Karpas-422 (cell line): ENCODE data around the gene NEK6. TPM values are rescaled to one million over a fixed set of nuclear protein-coding genes. Genes with fewer than 3 reads are reported as not detected.
A peak's percentile ranks its signal among the peaks of the same experiment; 100 is the strongest.

Source experiments
- DNase-seq: peaks from one replicate; pipeline ENCODE4 v3.0.0-alpha.2; 2015
- H2AFZ ChIP-seq: fragments of 200-600 bp; sonication (generic); 2 replicates; pipeline ENCODE4 v1.6.1; 2014; ENCODE audit warnings: antibody characterized with exemption, low read length, mixed read lengths
- H3K27ac ChIP-seq: fragments of 200-600 bp; sonication (generic); 2 replicates; pipeline ENCODE4 v1.5.1; 2014; ENCODE audit warnings: mild to moderate bottlenecking, low read length, moderate library complexity
- H3K27me3 ChIP-seq: fragments of 200-600 bp; sonication (generic); 2 replicates; pipeline ENCODE4 v1.6.1; 2014; ENCODE audit warnings: low read length, mixed read lengths
- H3K36me3 ChIP-seq: fragments of 200-600 bp; sonication (generic); 2 replicates; pipeline ENCODE4 v1.6.1; 2014; ENCODE audit warnings: low read length, mixed read lengths; ENCODE audit not compliant: insufficient read depth
- H3K4me1 ChIP-seq: fragments of 200-600 bp; sonication (generic); 2 replicates; pipeline ENCODE4 v1.6.1; 2014; ENCODE audit warnings: mild to moderate bottlenecking, low read length, mixed read lengths
- H3K4me2 ChIP-seq: fragments of 200-600 bp; sonication (generic); 2 replicates; pipeline ENCODE4 v1.6.1; 2014; ENCODE audit warnings: low read length, low read depth, mild to moderate bottlenecking; ENCODE audit not compliant: poor library complexity, severe bottlenecking
- H3K4me3 ChIP-seq: fragments of 200-600 bp; sonication (generic); 2 replicates; pipeline ENCODE4 v1.5.1; 2014; ENCODE audit warnings: mild to moderate bottlenecking, antibody characterized with exemption, low read length, mixed read lengths
- H3K79me2 ChIP-seq: fragments of 200-600 bp; sonication (generic); 2 replicates; pipeline ENCODE4 v1.6.1; 2014; ENCODE audit warnings: mild to moderate bottlenecking, low read length, mixed read lengths
- H3K9ac ChIP-seq: fragments of 200-600 bp; sonication (generic); 2 replicates; pipeline ENCODE4 v1.6.0; 2014; ENCODE audit warnings: low read length
- H3K9me2 ChIP-seq: fragments of 200-600 bp; sonication (generic), shearing (Covaris generic); replicated peaks from 2 replicates; pipeline ENCODE4 v1.6.0; 2014; ENCODE audit warnings: mild to moderate bottlenecking, low read length, moderate library complexity; ENCODE audit not compliant: insufficient read depth
- H3K9me3 ChIP-seq: fragments of 300-700, 200-600 bp; sonication (generic); 2 replicates; pipeline ENCODE4 v1.6.1; 2014; ENCODE audit warnings: low read length, mixed read lengths
- H4K20me1 ChIP-seq: fragments of 200-600 bp; sonication (generic); 2 replicates; pipeline ENCODE4 v1.6.1; 2014; ENCODE audit warnings: mild to moderate bottlenecking, antibody characterized with exemption, low read length, low read depth; ENCODE audit not compliant: insufficient read depth
- total RNA-seq: library from RNA; depleted of rRNA; stranded (reverse); fragments of >200 nt; shearing (Covaris generic); gene quantifications from 2 replicates; pipeline ENCODE4 v1.2.3, GENCODE V29; 2014; ENCODE audit warnings: low replicate concordance

The NEK6 gene
- total RNA-seq, 1 experiment from 2014 or later, result 77.9 TPM

DNA sequence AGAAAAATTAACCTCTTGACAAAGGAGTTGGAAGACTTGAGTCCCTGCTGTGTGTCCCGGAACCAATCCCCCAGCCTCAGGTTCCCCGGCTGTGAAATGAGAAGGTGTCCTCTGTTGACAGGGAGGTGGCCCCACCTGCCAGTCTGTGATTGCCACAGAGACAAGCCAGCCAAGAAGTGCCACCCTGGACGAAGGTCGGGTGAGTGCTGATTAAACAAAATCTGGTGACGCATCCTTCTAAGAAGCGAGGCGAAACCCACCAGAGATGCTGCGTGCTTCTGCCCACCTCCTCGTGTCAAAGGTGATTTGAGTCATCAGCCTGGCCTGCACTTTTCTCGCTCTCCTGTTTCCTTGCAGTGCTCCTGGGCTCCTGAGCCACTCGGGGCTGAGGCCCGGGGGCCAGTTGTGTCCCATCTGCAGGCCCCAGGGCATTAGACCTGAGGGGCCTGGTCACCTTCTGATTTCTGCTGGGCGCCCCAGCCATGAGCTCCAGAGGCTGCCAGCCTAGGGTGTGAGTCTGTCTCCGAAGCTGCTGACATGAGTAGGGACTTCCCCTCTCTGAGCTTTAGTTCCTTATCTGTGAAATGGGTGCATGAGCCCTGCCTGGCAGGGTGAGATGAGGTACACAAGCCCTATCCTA, 28.7 kb downstream of the NEK6 start:
- DNase-seq, result no peak
- no peaks in the 10 kb centered on the region for H3K27me3 ChIP-seq
- H3K27ac ChIP-seq, result peak overlapping the region; percentile 57
- H4K20me1 ChIP-seq, result peaks cover 82% of the 10 kb centered on the region
- no peak overlapping the region for H3K4me3 ChIP-seq
- no peak overlapping the region for H2AFZ ChIP-seq
- H3K9me3 ChIP-seq, result no peaks in the 10 kb centered on the region
- no peak overlapping the region for H3K9ac ChIP-seq
- H3K36me3 ChIP-seq, result peaks cover 20% of the 10 kb centered on the region; the same call in 1 of the 2 replicates
- peaks cover 100% of the 10 kb centered on the region for H3K79me2 ChIP-seq
- H3K4me2 ChIP-seq, result peak overlapping the region; percentile 1
- H3K9me2 ChIP-seq, result no peaks in the 10 kb centered on the region
- peaks cover 95% of the 10 kb centered on the region for H3K4me1 ChIP-seq

DNA sequence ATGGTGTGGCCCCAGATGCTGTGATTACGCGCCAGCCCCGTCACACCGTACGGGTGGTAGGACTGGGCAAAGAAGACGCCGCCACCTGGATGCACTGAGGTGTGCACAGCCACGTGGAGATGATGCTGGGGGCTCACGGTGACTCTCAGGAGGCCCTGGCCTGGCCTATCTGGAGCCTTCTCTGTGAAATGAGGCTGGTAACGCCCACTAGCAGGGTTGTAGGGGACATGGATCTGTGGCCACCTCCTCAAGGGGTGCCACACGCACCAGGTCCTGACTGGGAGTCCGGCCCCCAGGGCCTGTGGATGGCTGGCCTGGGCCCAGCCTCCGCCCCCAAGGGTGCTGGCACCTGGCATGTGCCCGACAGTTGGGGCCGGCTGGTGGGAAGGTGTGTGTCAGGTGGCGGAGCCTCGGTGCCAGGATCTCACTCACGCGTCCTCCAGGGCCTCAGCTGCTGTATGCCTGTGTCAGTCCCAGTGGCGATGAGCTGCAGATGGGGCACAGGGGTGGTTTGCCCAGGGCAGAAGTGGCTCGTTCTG, 32.4 kb downstream of the NEK6 start:
- H3K36me3 ChIP-seq, result peaks cover 18% of the 10 kb centered on the region; the same call in 1 of the 2 replicates
- H3K27ac ChIP-seq, result peak overlapping the region; percentile 90
- H3K4me2 ChIP-seq, result peak overlapping the region; percentile 46
- peaks cover 81% of the 10 kb centered on the region for H4K20me1 ChIP-seq
- H3K27me3 ChIP-seq, result no peaks in the 10 kb centered on the region
- no peaks in the 10 kb centered on the region for H3K9me3 ChIP-seq
- H3K79me2 ChIP-seq, result peaks cover 100% of the 10 kb centered on the region
- H3K9me2 ChIP-seq, result no peaks in the 10 kb centered on the region
- peaks cover 95% of the 10 kb centered on the region for H3K4me1 ChIP-seq
- peak; percentile 85 for DNase-seq
- H3K4me3 ChIP-seq, result peak overlapping the region; percentile 11; the same call in 1 of the 2 replicates
- peak overlapping the region; percentile 52 for H3K9ac ChIP-seq
- no peak overlapping the region for H2AFZ ChIP-seq

DNA sequence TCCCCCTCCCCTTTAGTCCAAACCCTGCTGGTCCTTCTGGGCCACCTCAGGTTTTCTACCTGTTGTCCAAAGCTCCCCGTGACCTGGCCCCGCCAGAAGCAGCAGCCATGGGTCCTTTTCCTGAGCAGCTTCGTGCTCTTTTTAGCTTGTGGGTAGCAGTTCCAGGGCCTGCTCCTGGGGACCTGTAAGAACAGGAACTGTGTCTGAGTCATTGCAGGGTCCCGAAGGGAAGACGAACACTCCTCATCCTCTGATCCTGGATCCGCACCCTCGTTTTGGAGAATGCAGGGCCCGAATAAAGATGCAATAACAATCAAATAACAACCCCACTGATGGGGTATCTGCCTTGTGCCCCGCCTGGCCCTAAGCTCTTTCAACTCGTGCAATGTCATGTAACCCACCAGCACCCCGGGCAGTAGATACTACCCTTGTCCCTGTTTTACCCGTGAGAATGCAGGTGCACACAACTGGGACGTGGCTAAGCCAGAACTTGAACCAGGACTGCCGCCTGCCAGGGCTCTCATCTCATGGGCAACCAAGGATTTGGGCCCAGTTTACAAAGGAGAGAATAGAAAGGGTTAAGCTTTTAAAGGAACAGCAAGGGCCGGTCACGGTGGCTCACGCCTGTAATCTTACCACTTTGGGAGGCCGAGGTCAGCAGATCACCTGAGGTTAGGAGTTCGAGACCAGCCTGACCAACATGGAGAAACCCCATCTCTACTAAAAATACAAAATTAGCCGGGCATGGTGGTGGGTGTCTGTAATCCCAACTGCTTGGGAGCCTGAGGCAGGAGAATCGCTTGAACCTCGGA, 33.2 kb downstream of the NEK6 start:
- Histone ChIP-seq H3K4me3 (no peak overlapping the region), H3K9me3 (no peaks in the 10 kb centered on the region), H2AFZ (no peak overlapping the region), H3K27ac (peak overlapping the region; percentile 90), H3K4me2 (peak overlapping the region; percentile 42), H3K9me2 (no peaks in the 10 kb centered on the region), H4K20me1 (peaks cover 81% of the 10 kb centered on the region), H3K36me3 (peaks cover 13% of the 10 kb centered on the region; the same call in 1 of the 2 replicates), H3K9ac (peak overlapping the region; percentile 52), H3K4me1 (peaks cover 95% of the 10 kb centered on the region), H3K79me2 (peaks cover 100% of the 10 kb centered on the region), H3K27me3 (no peaks in the 10 kb centered on the region)
- DNase-seq, result no peak

DNA sequence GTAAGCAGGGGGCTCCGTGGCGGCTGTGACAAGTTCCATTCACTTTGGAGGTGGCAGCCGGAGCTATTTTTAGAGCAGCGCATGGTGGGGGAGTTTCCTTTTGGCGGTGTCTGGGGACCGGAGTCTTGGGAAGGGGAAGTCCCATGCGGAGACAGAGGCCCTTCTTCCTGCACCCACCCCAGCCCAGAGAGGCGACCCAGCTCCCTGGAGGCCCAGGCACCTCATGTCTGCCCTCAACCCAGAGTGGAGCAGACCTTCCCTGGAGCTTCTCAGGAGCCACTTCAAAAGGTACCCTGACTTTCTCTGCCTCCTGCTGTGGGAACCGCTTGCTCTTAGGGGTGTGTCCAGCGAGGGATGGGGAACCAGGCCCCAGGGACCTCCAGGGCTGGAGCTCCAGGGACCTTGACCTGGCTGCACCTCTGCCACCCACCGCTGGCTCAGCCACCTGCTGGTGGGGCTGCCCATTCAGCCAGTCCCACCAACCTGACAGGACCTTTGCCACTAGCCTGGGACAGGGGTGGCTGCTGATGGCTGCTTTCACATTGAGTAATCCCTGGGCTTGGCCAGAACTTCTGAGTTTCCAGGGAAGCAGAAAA, 34.1 kb downstream of the NEK6 start:
- Histone ChIP-seq H3K79me2 (peaks cover 100% of the 10 kb centered on the region), H3K4me2 (peak overlapping the region; percentile 42), H3K27me3 (no peaks in the 10 kb centered on the region), H3K9ac (peak overlapping the region; percentile 52), H3K9me3 (no peaks in the 10 kb centered on the region), H4K20me1 (peaks cover 81% of the 10 kb centered on the region), H3K36me3 (peaks cover 4% of the 10 kb centered on the region; the same call in 1 of the 2 replicates), H2AFZ (no peak overlapping the region), H3K27ac (peak overlapping the region; percentile 90), H3K4me1 (peaks cover 95% of the 10 kb centered on the region), H3K4me3 (no peak overlapping the region), H3K9me2 (no peaks in the 10 kb centered on the region)
- no peak for DNase-seq

DNA sequence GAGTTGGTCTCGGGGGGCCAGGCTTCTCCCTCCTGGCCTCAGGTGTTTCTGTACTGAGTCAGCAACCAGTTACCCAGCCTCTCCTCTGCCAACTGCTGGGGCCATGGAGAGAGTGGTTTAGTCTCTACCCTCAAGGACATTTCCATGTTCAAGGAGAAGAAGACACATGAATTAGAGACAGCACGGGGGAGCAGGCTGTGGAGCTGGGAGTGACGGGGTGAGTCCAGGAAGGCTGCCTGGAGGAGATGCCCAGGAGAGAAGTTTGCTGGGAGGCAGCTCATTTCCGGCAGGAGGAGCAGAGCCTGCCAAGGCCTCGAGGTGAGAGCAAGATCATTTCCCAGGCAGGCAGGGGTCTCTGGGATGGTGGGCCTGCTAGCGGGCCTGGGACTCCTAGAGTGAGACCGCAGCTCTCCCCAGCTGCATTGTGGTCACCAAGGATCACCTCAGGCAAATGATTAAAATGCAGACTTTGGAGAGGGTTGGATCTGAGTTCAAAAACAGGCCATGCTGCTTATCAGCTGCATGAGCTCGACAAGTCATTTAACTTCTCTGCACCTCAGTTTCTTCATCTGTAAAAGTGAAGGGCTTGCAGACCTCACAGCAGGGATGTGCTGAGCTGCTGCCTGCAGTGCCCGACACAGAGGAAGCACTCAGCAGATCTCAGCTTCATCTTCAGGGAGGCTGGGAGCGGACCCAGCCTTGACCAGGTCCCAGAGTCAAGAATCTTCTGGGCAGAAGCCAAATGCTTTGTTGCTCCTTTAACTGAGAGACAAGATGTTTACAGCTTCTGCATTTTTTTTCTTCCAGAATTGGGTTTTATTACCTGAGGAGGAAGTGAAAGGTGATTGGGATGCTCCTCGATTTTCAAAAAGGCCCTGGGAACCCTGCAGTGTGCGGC, 35.2 kb downstream of the NEK6 start:
- no peak overlapping the region for H3K4me3 ChIP-seq
- H3K36me3 ChIP-seq, result peaks cover 2% of the 10 kb centered on the region; the same call in 1 of the 2 replicates
- H3K27ac ChIP-seq, result peak overlapping the region; percentile 90
- no peaks in the 10 kb centered on the region for H3K27me3 ChIP-seq
- no peaks in the 10 kb centered on the region for H3K9me2 ChIP-seq
- no peak overlapping the region for H2AFZ ChIP-seq
- peak overlapping the region; percentile 52 for H3K9ac ChIP-seq
- peaks cover 95% of the 10 kb centered on the region for H3K4me1 ChIP-seq
- H3K9me3 ChIP-seq, result no peaks in the 10 kb centered on the region
- H3K79me2 ChIP-seq, result peaks cover 100% of the 10 kb centered on the region
- no peak for DNase-seq
- no peak overlapping the region for H3K4me2 ChIP-seq
- peaks cover 82% of the 10 kb centered on the region for H4K20me1 ChIP-seq

DNA sequence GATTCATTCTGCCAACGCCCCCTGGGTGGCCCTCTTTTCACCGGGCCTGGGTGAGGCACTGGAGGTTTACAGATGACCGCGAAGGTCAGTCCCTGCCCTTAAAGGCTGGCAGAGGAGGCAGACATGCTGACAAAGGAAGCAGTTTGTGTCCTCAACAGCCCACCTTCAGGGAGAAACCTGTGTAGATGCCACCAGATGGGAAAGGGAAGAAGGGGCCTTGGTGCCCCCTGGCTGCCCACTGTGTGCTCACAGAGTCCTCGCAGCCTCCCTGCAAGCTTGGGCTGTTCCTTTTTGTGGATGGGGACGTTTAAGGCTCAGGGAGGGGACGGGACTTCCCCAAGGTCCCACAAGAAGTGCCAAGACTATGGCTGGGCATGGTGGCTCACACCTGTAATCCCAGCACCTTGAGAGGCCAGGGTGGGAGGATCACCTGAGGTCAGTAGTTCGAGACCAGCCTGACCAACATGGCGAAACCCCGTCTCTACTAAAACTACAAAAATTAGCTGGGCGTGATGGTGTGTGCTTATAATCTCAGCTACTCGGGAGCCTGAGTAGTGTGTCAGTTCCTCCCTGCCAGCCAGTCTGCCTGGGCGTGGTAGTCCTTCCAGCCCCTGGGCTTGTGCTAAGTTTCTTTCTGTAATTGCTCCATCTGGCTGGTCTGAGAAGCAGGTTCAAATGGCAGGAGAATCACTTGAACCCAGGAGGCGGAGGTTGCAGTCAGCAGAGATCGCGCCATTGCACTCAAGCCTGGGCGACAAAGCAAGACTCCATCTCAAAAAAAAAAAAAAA, 36.2 kb downstream of the NEK6 start:
- Histone ChIP-seq H4K20me1 (peaks cover 89% of the 10 kb centered on the region), H3K36me3 (peaks cover 2% of the 10 kb centered on the region; the same call in 1 of the 2 replicates), H3K9me2 (no peaks in the 10 kb centered on the region), H3K4me3 (no peak overlapping the region), H3K9ac (no peak overlapping the region), H3K27me3 (no peaks in the 10 kb centered on the region), H3K9me3 (no peaks in the 10 kb centered on the region), H3K79me2 (peaks cover 100% of the 10 kb centered on the region), H3K4me2 (no peak overlapping the region), H3K27ac (peak overlapping the region; percentile 90), H2AFZ (no peak overlapping the region), H3K4me1 (peaks cover 87% of the 10 kb centered on the region)
- peak; percentile 63 for DNase-seq

DNA sequence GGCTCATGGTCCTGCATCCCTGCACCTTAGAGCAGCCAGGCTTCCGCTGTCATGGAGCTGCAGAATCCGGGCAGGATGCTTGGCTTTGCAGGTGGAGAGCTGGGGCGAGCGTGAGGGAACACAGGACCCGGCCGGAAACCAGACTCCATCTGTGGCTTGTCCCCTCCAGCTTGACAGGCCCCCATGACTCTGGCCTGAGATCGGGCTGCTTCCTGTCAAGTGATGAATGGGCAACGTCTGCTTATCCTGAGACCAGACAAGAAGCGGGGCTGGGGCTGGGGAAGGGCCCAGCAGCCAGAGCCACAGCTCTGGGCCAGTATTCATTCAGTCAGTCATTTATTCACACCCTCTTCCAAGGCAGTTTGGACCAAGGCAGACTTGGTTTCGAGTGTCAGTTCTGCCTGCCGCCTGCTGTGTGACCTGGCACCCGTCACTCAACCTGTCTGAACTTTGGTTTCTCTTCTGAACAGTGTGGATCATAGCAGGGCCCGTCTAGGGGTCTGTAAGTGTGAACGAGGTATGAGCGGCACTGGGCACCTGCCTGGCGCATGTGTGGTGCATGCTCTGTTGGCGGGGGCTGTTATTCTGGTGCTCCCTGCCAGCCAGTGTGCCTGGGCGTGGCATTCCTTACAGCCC, 37.5 kb downstream of the NEK6 start:
- Histone ChIP-seq H3K79me2 (peaks cover 100% of the 10 kb centered on the region), H3K27ac (no peak overlapping the region), H3K4me1 (peaks cover 73% of the 10 kb centered on the region), H3K9me3 (no peaks in the 10 kb centered on the region), H3K36me3 (peaks cover 2% of the 10 kb centered on the region; the same call in 1 of the 2 replicates), H3K9me2 (no peaks in the 10 kb centered on the region), H3K4me2 (no peak overlapping the region), H3K4me3 (no peak overlapping the region), H3K9ac (no peak overlapping the region), H3K27me3 (no peaks in the 10 kb centered on the region), H4K20me1 (peaks cover 92% of the 10 kb centered on the region), H2AFZ (no peak overlapping the region)
- DNase-seq, result no peak
